T-helper 2 cell treated with Interferon-gamma antibody and Interleukin-4, amounts not matched to agents 100 ng/mL and 5 ng/mL, for 36 hours (primary cell): ENCODE results near the gene SIRPA. TPM values are rescaled to one million over a fixed set of nuclear protein-coding genes. Genes with fewer than 3 reads are reported as not detected.

Experiments used
- intact Hi-C: fragments of 100-400 bp; cut with micrococcal nuclease; formaldehyde crosslinking; loops from one replicate; pipeline ENCODE4 v1.15.1; 2023
- total RNA-seq: library from RNA; stranded (reverse); gene quantifications from 2 replicates; pipeline ENCODE4 v1.2.3, GENCODE V29; 2022

Gene SIRPA
- total RNA-seq, 1 donor from 2014 or later, result not detected

GRCh38 chr20:1887756-1888155 is 7.5 kb upstream of the SIRPA start:
- intact Hi-C loops, result no loop called here

GRCh38 chr20:1888796-1889463 is 6.3 kb upstream of the SIRPA start:
- intact Hi-C loops, result no loop called here

GRCh38 chr20:1890469-1891262 is 4.5 kb upstream of the SIRPA start:
- intact Hi-C loops, result no loop called here

- intact Hi-C loops, result no loop called here
These were observed 3.7 kb upstream of the SIRPA start for GRCh38 chr20:1891263-1892118.

- intact Hi-C loops, result no loop called here
These were observed 3.2 kb upstream of the SIRPA start for GRCh38 chr20:1892119-1892385.

GRCh38 chr20:1893721-1894470 is 1.3 kb upstream of the SIRPA start:
- intact Hi-C loops, result no loop called here

GRCh38 chr20:1894471-1894950 is 696 bp upstream of the SIRPA start:
- intact Hi-C loops, result no loop called here

GRCh38 chr20:1895674-1896483 is 672 bp downstream of the SIRPA start:
- intact Hi-C loops, result no loop called here

GRCh38 chr20:1896484-1897258 is 1.5 kb downstream of the SIRPA start:
- intact Hi-C loops, result no loop called here

- intact Hi-C loops, result no loop called here
These were observed 2.3 kb downstream of the SIRPA start for GRCh38 chr20:1897541-1897940.

- intact Hi-C loops, result no loop called here
These were observed 2.8 kb downstream of the SIRPA start for GRCh38 chr20:1897965-1898464.

GRCh38 chr20:1898482-1899240 is 3.5 kb downstream of the SIRPA start:
- intact Hi-C loops, result no loop called here

- intact Hi-C loops, result no loop called here
These were observed 4.0 kb downstream of the SIRPA start for GRCh38 chr20:1899241-1899525.

- intact Hi-C loops, result no loop called here
These were observed 5.2 kb downstream of the SIRPA start for GRCh38 chr20:1900321-1900801.

GRCh38 chr20:1901704-1902103 is 6.5 kb downstream of the SIRPA start:
- intact Hi-C loops, result no loop called here

GRCh38 chr20:1902188-1902587 is 7.0 kb downstream of the SIRPA start:
- intact Hi-C loops, result no loop called here

- intact Hi-C loops, result no loop called here
These were observed 8.9 kb downstream of the SIRPA start for GRCh38 chr20:1904135-1904534.

GRCh38 chr20:1905009-1905408 is 9.8 kb downstream of the SIRPA start:
- intact Hi-C loops, result no loop called here

GRCh38 chr20:1905693-1906092 is 10.5 kb downstream of the SIRPA start:
- intact Hi-C loops, result no loop called here
